C4-2B (cell line): ENCODE measurements around the gene GAS2L2.

Experiments
- ZFX ChIP-seq: fragments of 450-650 bp; IDR thresholded peaks from 2 replicates; pipeline ENCODE4 v1.6.1; 2017
- TF ChIP-seq, protein P1 (sequence below): fragments of 450-650 bp; conservative IDR thresholded peaks from 2 replicates; pipeline ENCODE4 v1.5.1; 2017; ENCODE audit warnings: mild to moderate bottlenecking

GRCh38 chr17:35745246-35745645 is 7.8 kb downstream of the GAS2L2 start:
- TF ChIP-seq, protein P1, sequence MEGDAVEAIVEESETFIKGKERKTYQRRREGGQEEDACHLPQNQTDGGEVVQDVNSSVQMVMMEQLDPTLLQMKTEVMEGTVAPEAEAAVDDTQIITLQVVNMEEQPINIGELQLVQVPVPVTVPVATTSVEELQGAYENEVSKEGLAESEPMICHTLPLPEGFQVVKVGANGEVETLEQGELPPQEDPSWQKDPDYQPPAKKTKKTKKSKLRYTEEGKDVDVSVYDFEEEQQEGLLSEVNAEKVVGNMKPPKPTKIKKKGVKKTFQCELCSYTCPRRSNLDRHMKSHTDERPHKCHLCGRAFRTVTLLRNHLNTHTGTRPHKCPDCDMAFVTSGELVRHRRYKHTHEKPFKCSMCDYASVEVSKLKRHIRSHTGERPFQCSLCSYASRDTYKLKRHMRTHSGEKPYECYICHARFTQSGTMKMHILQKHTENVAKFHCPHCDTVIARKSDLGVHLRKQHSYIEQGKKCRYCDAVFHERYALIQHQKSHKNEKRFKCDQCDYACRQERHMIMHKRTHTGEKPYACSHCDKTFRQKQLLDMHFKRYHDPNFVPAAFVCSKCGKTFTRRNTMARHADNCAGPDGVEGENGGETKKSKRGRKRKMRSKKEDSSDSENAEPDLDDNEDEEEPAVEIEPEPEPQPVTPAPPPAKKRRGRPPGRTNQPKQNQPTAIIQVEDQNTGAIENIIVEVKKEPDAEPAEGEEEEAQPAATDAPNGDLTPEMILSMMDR = no peak
- no peak for TF ChIP-seq ZFX
